GM12878 (cell line): Measurements from ENCODE around the gene MTRF1L. TPM values are rescaled to one million over a fixed set of nuclear protein-coding genes. Genes with fewer than 3 reads are reported as not detected.

Experiments
- ATAC-seq: fragments of 200-7000 bp; cut with Tn5 transposase; 3 replicates; pipeline ENCODE4 v1.9.1; 2020; ENCODE audit warnings: mild to moderate bottlenecking, moderate library complexity
- BruUV-seq: library from RNA; stranded (reverse); fragments of 400-500 nt; replicated peaks from 2 replicates; lab custom pipeline; 2021; lab: Mats Ljungman, UMichigan
- CTCF ChIA-PET: fragments of 300-600 bp; sonication (Branson Sonifier 250); formaldehyde crosslinking; extraction: SDS; loops from one replicate; lab custom pipeline; 2021; ENCODE audit warnings: inconsistent platforms; lab: Yijun Ruan, JAX
- POLR2A ChIA-PET: fragments of 350-600 bp; formaldehyde crosslinking; extraction: SDS; loops from one replicate; lab custom pipeline; 2021; ENCODE audit warnings: inconsistent platforms; lab: Charles Lee
- RAD21 ChIA-PET: fragments of 300-600 bp; sonication (Branson Sonifier 250); formaldehyde crosslinking; loops from one replicate; lab custom pipeline; 2023; ENCODE audit warnings: antibody characterized with exemption; ENCODE audit not compliant: unreplicated experiment; lab: Charles Lee
- SMC1A ChIA-PET: fragments of 300-600 bp; sonication (Branson Sonifier 250); formaldehyde crosslinking; loops from one replicate; lab custom pipeline; 2023; ENCODE audit not compliant: unreplicated experiment, uncharacterized antibody; lab: Charles Lee
- DNase-seq: peaks from one replicate; pipeline ENCODE4 v3.0.0-alpha.2; 2011; ENCODE audit warnings: low read depth, low spot score
- FAIRE-seq: peaks from 3 replicates; lab custom pipeline; 2011; peaks lifted over from hg19 to GRCh38; lab: Jason Lieb, UNC
- H2AFZ ChIP-seq: 2 replicates; pipeline ENCODE4 v1.6.0; 2011; ENCODE audit warnings: low read depth, low read length, control low read depth; ENCODE audit not compliant: control insufficient read depth
- H3K27ac ChIP-seq: 2 replicates; pipeline ENCODE4 v1.5.1; 2011; ENCODE audit warnings: control low read depth; ENCODE audit not compliant: control insufficient read depth, insufficient read depth
- H3K27me3 ChIP-seq, 2 experiments: replicated peaks in 1 of 2; 2 replicates each; pipeline versions ENCODE4 v1.6.0 to v1.6.1; 2011; ENCODE audit warnings: low read length in 1 of 2; ENCODE audit not compliant: control insufficient read depth in 2 of 2, insufficient read depth in 2 of 2
- H3K36me3 ChIP-seq, 2 experiments: 2 replicates each; pipeline ENCODE4 v1.5.1; 2011; ENCODE audit warnings: low read length in 1 of 2; ENCODE audit not compliant: control insufficient read depth in 2 of 2, insufficient read depth in 2 of 2
- H3K4me1 ChIP-seq: 2 replicates; pipeline ENCODE4 v1.6.1; 2011; ENCODE audit warnings: mild to moderate bottlenecking, low read length, moderate library complexity, mixed read lengths; ENCODE audit not compliant: control insufficient read depth, insufficient read depth
- H3K4me2 ChIP-seq: 2 replicates; pipeline ENCODE4 v1.6.0; 2011; ENCODE audit warnings: control low read depth; ENCODE audit not compliant: control insufficient read depth, insufficient read depth
- H3K4me3 ChIP-seq: fragments of 200-600 bp; sonication (generic); 2 replicates; pipeline ENCODE4 v1.5.1; 2016
- H3K79me2 ChIP-seq: 2 replicates; pipeline ENCODE4 v1.6.0; 2011; ENCODE audit warnings: low read length; ENCODE audit not compliant: control insufficient read depth, insufficient read depth
- H3K9ac ChIP-seq: 2 replicates; pipeline ENCODE4 v1.8.0; 2011; ENCODE audit warnings: low read length, control low read depth, mixed read lengths; ENCODE audit not compliant: control insufficient read depth, insufficient read depth
- H3K9me3 ChIP-seq: replicated peaks from 3 replicates; pipeline ENCODE4 v1.5.1; 2011; ENCODE audit warnings: mild to moderate bottlenecking, low read length; ENCODE audit not compliant: control insufficient read depth, insufficient read depth
- H4K20me1 ChIP-seq: 2 replicates; pipeline ENCODE4 v1.6.0; 2011; ENCODE audit not compliant: control insufficient read depth, insufficient read depth
- CEBPB ChIP-seq, 2 experiments: fragments of 150-350 bp in 1 of 2; IDR thresholded peaks; 2 replicates each; pipeline ENCODE4 v1.6.1; 2012 to 2014; ENCODE audit warnings: low read depth in 2 of 2, low read length in 2 of 2, borderline replicate concordance in 1 of 2, inconsistent platforms in 1 of 2
- CHD1 ChIP-seq: IDR thresholded peaks from 2 replicates; pipeline ENCODE4 v1.6.1; 2012; ENCODE audit warnings: low read depth, low read length, improper control_type of control experiment
- CREM ChIP-seq: IDR thresholded peaks from 2 replicates; pipeline ENCODE4 v1.6.1; 2014; ENCODE audit warnings: antibody characterized with exemption, low read depth
- EP300 ChIP-seq, 2 experiments: fragments of 150-350 bp in 1 of 2; IDR thresholded peaks; 2 replicates each; pipeline ENCODE4 v1.6.1; 2011 to 2012; ENCODE audit warnings: low read depth in 2 of 2, low read length in 2 of 2, borderline replicate concordance in 1 of 2, improper control_type of control experiment in 1 of 2, inconsistent platforms in 1 of 2; ENCODE audit not compliant: control insufficient read depth in 1 of 2
- FOXK2 ChIP-seq: fragments of 450-650 bp; IDR thresholded peaks from 2 replicates; pipeline ENCODE4 v1.6.1; 2017; ENCODE audit warnings: mild to moderate bottlenecking, moderate library complexity
- MXI1 ChIP-seq: fragments of 150-350 bp; IDR thresholded peaks from 2 replicates; pipeline ENCODE4 v1.6.1; 2011; ENCODE audit warnings: low read depth, mild to moderate bottlenecking, inconsistent platforms, low read length, improper control_type of control experiment
- POLR2A ChIP-seq: IDR thresholded peaks from 2 replicates; pipeline ENCODE4 v1.6.1; 2011; ENCODE audit warnings: low read depth, mild to moderate bottlenecking, low read length
- RAD51 ChIP-seq: fragments of 450-650 bp; IDR thresholded peaks from 2 replicates; pipeline ENCODE4 v1.6.1; 2016; ENCODE audit warnings: moderate library complexity, mild to moderate bottlenecking, inconsistent platforms
- SIN3A ChIP-seq: IDR thresholded peaks from 2 replicates; pipeline ENCODE4 v1.6.1; 2012; ENCODE audit warnings: low read depth, low read length, improper control_type of control experiment
- SRF ChIP-seq, 2 experiments: IDR thresholded peaks; 2 replicates each; pipeline ENCODE4 v1.6.1; 2011; ENCODE audit warnings: low read depth in 2 of 2, low read length in 2 of 2, mild to moderate bottlenecking in 1 of 2, moderate library complexity in 1 of 2
- STAT1 ChIP-seq: fragments of 450-650 bp; conservative IDR thresholded peaks from 2 replicates; pipeline ENCODE4 v1.6.1; 2014; ENCODE audit warnings: antibody characterized with exemption, mild to moderate bottlenecking
- STAT3 ChIP-seq: IDR thresholded peaks from 2 replicates; pipeline ENCODE4 v1.6.1; 2011; ENCODE audit warnings: low read depth, low read length, improper control_type of control experiment
- TARDBP ChIP-seq: IDR thresholded peaks from 2 replicates; pipeline ENCODE4 v1.6.1; 2016; ENCODE audit warnings: borderline replicate concordance
- TCF12 ChIP-seq: IDR thresholded peaks from 2 replicates; pipeline ENCODE4 v1.6.1; 2011; ENCODE audit warnings: low read depth, mild to moderate bottlenecking, low read length
- WRNIP1 ChIP-seq: IDR thresholded peaks from 2 replicates; pipeline ENCODE4 v1.6.1; 2011; ENCODE audit warnings: low read depth, low read length, improper control_type of control experiment, borderline replicate concordance
- YBX1 ChIP-seq: fragments of 450-650 bp; IDR thresholded peaks from 2 replicates; pipeline ENCODE4 v1.6.1; 2016; ENCODE audit warnings: antibody characterized with exemption
- ZNF24 ChIP-seq: fragments of 450-650 bp; IDR thresholded peaks from 2 replicates; pipeline ENCODE4 v1.6.1; 2017; ENCODE audit warnings: antibody characterized with exemption, mild to moderate bottlenecking
- in situ Hi-C: fragments of 300-500 bp; cut with MboI; formaldehyde crosslinking; loops from 9 replicates; pipeline ENCODE4 v1.14.3; 2018; ENCODE audit warnings: mixed read lengths
- intact Hi-C: fragments of 100-400 bp; cut with micrococcal nuclease; formaldehyde crosslinking; loops from one replicate; pipeline ENCODE4 v1.14.2; 2022; ENCODE audit not compliant: unreplicated experiment
- polyA plus RNA-seq, 11 experiments: library from polyadenylated mRNA; depleted of rRNA in 4 of 11; unstranded in 6 of 11; stranded (reverse) in 5 of 11; fragments of >200 nt; fragmentation: Nextera tagmentation in 4 of 11; fragmentation: Illumina TruSeq in 1 of 11; extraction: Ambion mirVana in 4 of 11; extraction: Trizol in 1 of 11; gene quantifications; 1 replicate in 1 of 11; 2 replicates in 10 of 11; pipeline versions ENCODE4 v1.2.1 to v1.2.3, GENCODE V29; 2011 to 2016; ENCODE audit warnings: inconsistent platforms in 2 of 11, missing spikeins in 2 of 11, low read depth in 1 of 11
- total RNA-seq, 4 experiments: library from RNA; depleted of rRNA in 3 of 4; stranded (reverse); fragments of >200 nt in 3 of 4; fragmentation: Illumina TruSeq in 1 of 4; extraction: Trizol in 1 of 4; gene quantifications; 2 replicates each; pipeline versions ENCODE4 v1.2.1 to v1.2.3, GENCODE V29; 2013 to 2021
- TF ChIP-seq, protein P1 (sequence below): fragments of 450-650 bp; IDR thresholded peaks from 2 replicates; pipeline ENCODE4 v1.6.1; 2017; ENCODE audit warnings: mild to moderate bottlenecking, low read depth, inconsistent platforms; ENCODE audit not compliant: poor library complexity, severe bottlenecking
- TF ChIP-seq, protein P2 (sequence below): fragments of 150-350 bp; IDR thresholded peaks from 2 replicates; pipeline ENCODE4 v1.6.1; 2016; ENCODE audit warnings: low read depth, low read length
- TF ChIP-seq, protein P3 (sequence below): fragments of 450-650 bp; IDR thresholded peaks from 2 replicates; pipeline ENCODE4 v1.6.1; 2016; ENCODE audit warnings: mild to moderate bottlenecking

Gene MTRF1L
- total and polyA plus RNA-seq, 10 of the 15 experiments (the other 5 are each of a cell fraction or from before 2014, with no cell fraction given) = 5.1 to 21.6 (median 16.1) TPM

DNA sequence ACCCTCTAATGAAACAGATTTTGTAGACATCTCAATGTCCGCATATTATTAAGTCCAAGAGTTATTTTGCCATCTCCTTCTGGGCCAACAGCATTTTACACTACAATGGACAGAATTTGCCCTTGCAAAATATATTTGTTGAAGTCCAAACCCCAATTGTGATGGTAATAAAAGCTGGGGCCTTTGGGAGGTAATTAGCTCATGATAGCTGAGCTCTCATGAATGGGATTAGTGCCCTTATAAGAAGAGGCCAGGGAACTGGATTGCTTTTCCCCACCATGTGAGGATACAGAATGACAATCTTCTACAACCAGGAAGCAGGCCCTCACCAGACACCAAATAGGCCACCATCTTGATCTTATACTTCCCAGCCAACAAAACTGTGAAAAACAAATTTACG, 44.9 kb upstream of the MTRF1L start (continued):
- TF ChIP-seq WRNIP1 = no peak
- no peak for TF ChIP-seq YBX1
- no peak for TF ChIP-seq EP300 (IDR thresholded peaks at IDR 0.05; ENCODE audit: borderline replicate concordance in 1 of 2, control insufficient read depth in 1 of 2, low read depth in 2 of 2, low read length in 2 of 2)

DNA sequence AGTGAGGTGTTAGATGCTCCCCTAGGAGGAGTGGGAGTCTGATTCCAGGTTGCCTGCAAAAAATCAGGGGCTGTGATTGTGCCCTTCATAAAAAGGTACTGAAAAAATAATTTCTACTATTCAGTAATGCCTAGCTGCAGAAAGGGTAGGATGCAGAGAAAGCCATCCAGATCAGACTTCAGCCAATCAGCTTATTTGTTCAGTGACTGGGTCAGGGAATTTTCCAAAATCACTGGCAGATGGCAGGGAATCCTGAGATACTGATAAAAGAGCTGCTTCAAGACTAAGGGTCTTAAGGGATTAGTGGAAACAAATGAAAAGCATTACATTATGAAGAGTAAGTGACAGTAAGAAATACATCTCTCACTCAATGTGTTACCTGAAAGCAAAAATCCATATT, 42.8 kb upstream of the MTRF1L start:
- RAD21 ChIA-PET = no interaction called here
- intact Hi-C loops = no loop called here
- BruUV-seq = no TSS peak
- TF ChIP-seq, protein P1, sequence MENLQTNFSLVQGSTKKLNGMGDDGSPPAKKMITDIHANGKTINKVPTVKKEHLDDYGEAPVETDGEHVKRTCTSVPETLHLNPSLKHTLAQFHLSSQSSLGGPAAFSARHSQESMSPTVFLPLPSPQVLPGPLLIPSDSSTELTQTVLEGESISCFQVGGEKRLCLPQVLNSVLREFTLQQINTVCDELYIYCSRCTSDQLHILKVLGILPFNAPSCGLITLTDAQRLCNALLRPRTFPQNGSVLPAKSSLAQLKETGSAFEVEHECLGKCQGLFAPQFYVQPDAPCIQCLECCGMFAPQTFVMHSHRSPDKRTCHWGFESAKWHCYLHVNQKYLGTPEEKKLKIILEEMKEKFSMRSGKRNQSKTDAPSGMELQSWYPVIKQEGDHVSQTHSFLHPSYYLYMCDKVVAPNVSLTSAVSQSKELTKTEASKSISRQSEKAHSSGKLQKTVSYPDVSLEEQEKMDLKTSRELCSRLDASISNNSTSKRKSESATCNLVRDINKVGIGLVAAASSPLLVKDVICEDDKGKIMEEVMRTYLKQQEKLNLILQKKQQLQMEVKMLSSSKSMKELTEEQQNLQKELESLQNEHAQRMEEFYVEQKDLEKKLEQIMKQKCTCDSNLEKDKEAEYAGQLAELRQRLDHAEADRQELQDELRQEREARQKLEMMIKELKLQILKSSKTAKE = no peak
- no peak for TF ChIP-seq STAT3
- TF ChIP-seq WRNIP1 = no peak
- TF ChIP-seq FOXK2 = no peak
- TF ChIP-seq SIN3A = no peak
- TF ChIP-seq TARDBP = no peak
- TF ChIP-seq MXI1 = no peak
- TF ChIP-seq ZNF24 = no peak
- TF ChIP-seq CEBPB (IDR thresholded peaks at IDR 0.05; ENCODE audit: borderline replicate concordance in 1 of 2, low read depth in 2 of 2, low read length in 2 of 2) = no peak
- TF ChIP-seq, protein P2, sequence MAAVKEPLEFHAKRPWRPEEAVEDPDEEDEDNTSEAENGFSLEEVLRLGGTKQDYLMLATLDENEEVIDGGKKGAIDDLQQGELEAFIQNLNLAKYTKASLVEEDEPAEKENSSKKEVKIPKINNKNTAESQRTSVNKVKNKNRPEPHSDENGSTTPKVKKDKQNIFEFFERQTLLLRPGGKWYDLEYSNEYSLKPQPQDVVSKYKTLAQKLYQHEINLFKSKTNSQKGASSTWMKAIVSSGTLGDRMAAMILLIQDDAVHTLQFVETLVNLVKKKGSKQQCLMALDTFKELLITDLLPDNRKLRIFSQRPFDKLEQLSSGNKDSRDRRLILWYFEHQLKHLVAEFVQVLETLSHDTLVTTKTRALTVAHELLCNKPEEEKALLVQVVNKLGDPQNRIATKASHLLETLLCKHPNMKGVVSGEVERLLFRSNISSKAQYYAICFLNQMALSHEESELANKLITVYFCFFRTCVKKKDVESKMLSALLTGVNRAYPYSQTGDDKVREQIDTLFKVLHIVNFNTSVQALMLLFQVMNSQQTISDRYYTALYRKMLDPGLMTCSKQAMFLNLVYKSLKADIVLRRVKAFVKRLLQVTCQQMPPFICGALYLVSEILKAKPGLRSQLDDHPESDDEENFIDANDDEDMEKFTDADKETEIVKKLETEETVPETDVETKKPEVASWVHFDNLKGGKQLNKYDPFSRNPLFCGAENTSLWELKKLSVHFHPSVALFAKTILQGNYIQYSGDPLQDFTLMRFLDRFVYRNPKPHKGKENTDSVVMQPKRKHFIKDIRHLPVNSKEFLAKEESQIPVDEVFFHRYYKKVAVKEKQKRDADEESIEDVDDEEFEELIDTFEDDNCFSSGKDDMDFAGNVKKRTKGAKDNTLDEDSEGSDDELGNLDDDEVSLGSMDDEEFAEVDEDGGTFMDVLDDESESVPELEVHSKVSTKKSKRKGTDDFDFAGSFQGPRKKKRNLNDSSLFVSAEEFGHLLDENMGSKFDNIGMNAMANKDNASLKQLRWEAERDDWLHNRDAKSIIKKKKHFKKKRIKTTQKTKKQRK = no peak
- TF ChIP-seq CREM = no peak
- no peak for TF ChIP-seq RAD51
- no peak for TF ChIP-seq POLR2A
- TF ChIP-seq, protein P3, sequence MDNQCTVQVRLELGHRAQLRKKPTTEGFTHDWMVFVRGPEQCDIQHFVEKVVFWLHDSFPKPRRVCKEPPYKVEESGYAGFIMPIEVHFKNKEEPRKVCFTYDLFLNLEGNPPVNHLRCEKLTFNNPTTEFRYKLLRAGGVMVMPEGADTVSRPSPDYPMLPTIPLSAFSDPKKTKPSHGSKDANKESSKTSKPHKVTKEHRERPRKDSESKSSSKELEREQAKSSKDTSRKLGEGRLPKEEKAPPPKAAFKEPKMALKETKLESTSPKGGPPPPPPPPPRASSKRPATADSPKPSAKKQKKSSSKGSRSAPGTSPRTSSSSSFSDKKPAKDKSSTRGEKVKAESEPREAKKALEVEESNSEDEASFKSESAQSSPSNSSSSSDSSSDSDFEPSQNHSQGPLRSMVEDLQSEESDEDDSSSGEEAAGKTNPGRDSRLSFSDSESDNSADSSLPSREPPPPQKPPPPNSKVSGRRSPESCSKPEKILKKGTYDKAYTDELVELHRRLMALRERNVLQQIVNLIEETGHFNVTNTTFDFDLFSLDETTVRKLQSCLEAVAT = no peak
- no peak for TF ChIP-seq TCF12
- no peak for TF ChIP-seq CHD1
- TF ChIP-seq SRF (IDR thresholded peaks at IDR 0.05; ENCODE audit: low read depth in 2 of 2, low read length in 2 of 2) = no peak
- no peak for TF ChIP-seq STAT1

More for the DNA sequence above, 42.8 kb upstream of the MTRF1L start:
- ChIA-PET POLR2A (no interaction called here), SMC1A (no interaction called here), CTCF (interaction anchor here (0.6 kb wide), 1 partner anchor 224 kb away, joined by 3 read pairs; no protein-coding TSS in a partner anchor)
- H2AFZ ChIP-seq = no peak overlapping the region
- no peak overlapping the region for H3K27ac ChIP-seq
- H3K4me2 ChIP-seq = no peak overlapping the region
- H3K9me3 ChIP-seq = no peaks in the 10 kb centered on the region
- no peaks in the 10 kb centered on the region for H3K36me3 ChIP-seq
- DNase-seq = no peak
- no peak for FAIRE-seq
- no peaks in the 10 kb centered on the region for H3K27me3 ChIP-seq
- no peaks in the 10 kb centered on the region for H3K79me2 ChIP-seq
- no peaks in the 10 kb centered on the region for H3K4me1 ChIP-seq
- ATAC-seq = no peak
- H4K20me1 ChIP-seq = no peaks in the 10 kb centered on the region
- in situ Hi-C loops = no loop called here
- H3K9ac ChIP-seq = no peak overlapping the region
- no peak overlapping the region for H3K4me3 ChIP-seq
